Liver (tissue), 9 donors: Measurements from ENCODE around the gene OTOP3. TPM values are rescaled to one million over a fixed set of nuclear protein-coding genes. Genes with fewer than 3 reads are reported as not detected.

ENCODE experiments used
- DNase-seq: peaks from one replicate; pipeline ENCODE4 v3.0.0-alpha.2; 2017; ENCODE audit warnings: low spot score
- H3K27ac ChIP-seq, 2 donors: one replicate each; pipeline ENCODE4 v1.7.0; 2013; ENCODE audit warnings: inconsistent platforms in 2 of 2, low read length in 2 of 2, control low read depth in 1 of 2, low read depth in 1 of 2, mild to moderate bottlenecking in 1 of 2
- H3K27me3 ChIP-seq, 4 donors: one replicate each; pipeline versions ENCODE4 v1.6.1 to v1.7.0; 2013; ENCODE audit warnings: low read length in 3 of 4, inconsistent platforms in 1 of 4, mild to moderate bottlenecking in 1 of 4, moderate library complexity in 1 of 4; ENCODE audit not compliant: control insufficient read depth in 4 of 4, insufficient read depth in 4 of 4
- H3K36me3 ChIP-seq, 4 donors: one replicate each; pipeline versions ENCODE4 v1.6.1 to v1.7.0; 2013; ENCODE audit warnings: low read length in 3 of 4, mild to moderate bottlenecking in 3 of 4, low read depth in 1 of 4, moderate library complexity in 1 of 4; ENCODE audit not compliant: control insufficient read depth in 4 of 4, insufficient read depth in 3 of 4
- H3K4me1 ChIP-seq, 4 donors: one replicate each; pipeline versions ENCODE4 v1.6.1 to v1.7.0; 2013; ENCODE audit warnings: low read length in 3 of 4, mild to moderate bottlenecking in 3 of 4, moderate library complexity in 1 of 4; ENCODE audit not compliant: control insufficient read depth in 4 of 4, insufficient read depth in 4 of 4
- H3K4me3 ChIP-seq, 3 donors: one replicate each; pipeline versions ENCODE4 v1.6.1 to v1.7.0; 2013; ENCODE audit warnings: low read length in 3 of 3, control low read depth in 1 of 3, low read depth in 1 of 3, mild to moderate bottlenecking in 1 of 3
- H3K9ac ChIP-seq, 2 donors: one replicate each; pipeline ENCODE4 v1.7.0; 2013; ENCODE audit warnings: low read length in 2 of 2, mild to moderate bottlenecking in 2 of 2, moderate library complexity in 2 of 2, control low read depth in 1 of 2, low read depth in 1 of 2
- H3K9me3 ChIP-seq, 4 donors: one replicate each; pipeline versions ENCODE4 v1.6.1 to v1.7.0; 2013; ENCODE audit warnings: low read length in 3 of 4; ENCODE audit not compliant: control insufficient read depth in 4 of 4
- EGR1 ChIP-seq, 2 donors: IDR thresholded peaks; 2 replicates each; pipeline ENCODE4 v1.6.1; 2016 to 2018; ENCODE audit warnings: antibody characterized with exemption in 2 of 2, low read depth in 2 of 2
- FOXA1 ChIP-seq: IDR thresholded peaks from 2 replicates; pipeline ENCODE4 v1.6.1; 2016; ENCODE audit warnings: antibody characterized with exemption
- FOXA2 ChIP-seq: IDR thresholded peaks from 2 replicates; pipeline ENCODE4 v1.6.1; 2016; ENCODE audit warnings: antibody characterized with exemption
- GABPA ChIP-seq, 2 donors: IDR thresholded peaks in 1 of 2; conservative IDR thresholded peaks in 1 of 2; 2 replicates each; pipeline ENCODE4 v1.6.1; 2016; ENCODE audit warnings: antibody characterized with exemption in 2 of 2, mild to moderate bottlenecking in 1 of 2, moderate library complexity in 1 of 2
- HNF4A ChIP-seq, 2 donors: conservative IDR thresholded peaks; 2 replicates each; pipeline ENCODE4 v1.6.1; 2016; ENCODE audit warnings: antibody characterized with exemption in 2 of 2, mild to moderate bottlenecking in 2 of 2
- HNF4G ChIP-seq: IDR thresholded peaks from 2 replicates; pipeline ENCODE4 v1.6.1; 2016; ENCODE audit warnings: antibody characterized with exemption
- JUND ChIP-seq, 2 donors: IDR thresholded peaks; 2 replicates each; pipeline ENCODE4 v1.6.1; 2016; ENCODE audit warnings: antibody characterized with exemption in 2 of 2
- NR2F2 ChIP-seq: IDR thresholded peaks from 2 replicates; pipeline ENCODE4 v1.6.1; 2016; ENCODE audit warnings: antibody characterized with exemption
- RAD21 ChIP-seq, 2 donors: IDR thresholded peaks; 2 replicates each; pipeline ENCODE4 v1.6.1; 2016; ENCODE audit warnings: antibody characterized with exemption in 2 of 2, mild to moderate bottlenecking in 2 of 2
- RXRA ChIP-seq, 2 donors: IDR thresholded peaks; 2 replicates each; pipeline ENCODE4 v1.6.1; 2017 to 2018; ENCODE audit warnings: antibody characterized with exemption in 2 of 2, mild to moderate bottlenecking in 1 of 2
- SP1 ChIP-seq: IDR thresholded peaks from 2 replicates; pipeline ENCODE4 v1.6.1; 2018; ENCODE audit warnings: antibody characterized with exemption, mild to moderate bottlenecking
- TAF1 ChIP-seq: conservative IDR thresholded peaks from 2 replicates; pipeline ENCODE4 v1.6.1; 2016; ENCODE audit warnings: antibody characterized with exemption, mild to moderate bottlenecking
- YY1 ChIP-seq: IDR thresholded peaks from 2 replicates; pipeline ENCODE4 v1.6.1; 2016; ENCODE audit warnings: antibody characterized with exemption, mild to moderate bottlenecking
- WGBS: extraction: QIAGEN DNeasy Blood & Tissue Kit; methylation state at CpG from one replicate; pipeline ENCODE4 v1.1.7; 2013; 5-methylcytosine and 5-hydroxymethylcytosine counted together
- polyA plus RNA-seq, 2 donors: library from polyadenylated mRNA; stranded (reverse) in 1 of 2; unstranded in 1 of 2; fragments of 200-250 nt in 1 of 2; fragments of >200 nt in 1 of 2; fragmentation: Nextera tagmentation in 1 of 2; extraction: Ambion mirVana in 1 of 2; gene quantifications; one replicate each; pipeline versions ENCODE4 v1.2.1 to v1.2.3, GENCODE V29; 2013 to 2015
- total RNA-seq, 2 donors: library from RNA; depleted of rRNA; stranded (reverse); fragments of >200 nt; gene quantifications; one replicate each; pipeline ENCODE4 v1.2.3, GENCODE V29; 2014
- TF ChIP-seq, protein P1 (sequence below): IDR thresholded peaks from 2 replicates; pipeline ENCODE4 v1.6.1; 2016; ENCODE audit warnings: antibody characterized with exemption
- TF ChIP-seq, protein P2 (sequence below): fragments of 150-350 bp; IDR thresholded peaks from 2 replicates; pipeline ENCODE4 v1.5.1; 2017; ENCODE audit warnings: improper control_type of control experiment, low read depth, low read length; ENCODE audit not compliant: missing input control
- TF ChIP-seq, protein P3 (sequence below): IDR thresholded peaks from 2 replicates; pipeline ENCODE4 v1.6.1; 2016; ENCODE audit warnings: antibody characterized with exemption
- TF ChIP-seq, protein P4 (sequence below): IDR thresholded peaks from 2 replicates; pipeline ENCODE4 v1.6.1; 2016; ENCODE audit warnings: antibody characterized with exemption
- TF ChIP-seq, protein P5 (sequence below): IDR thresholded peaks from 2 replicates; pipeline ENCODE4 v1.6.1; 2016; ENCODE audit warnings: antibody characterized with exemption, mild to moderate bottlenecking
- donor health status: healthy.
- donor health status: healthy.
- donor health status: healthy.
- donor health status: healthy.
- donor health status: healthy.

Gene OTOP3
- total and polyA plus RNA-seq, 4 donors: not detected

DNA sequence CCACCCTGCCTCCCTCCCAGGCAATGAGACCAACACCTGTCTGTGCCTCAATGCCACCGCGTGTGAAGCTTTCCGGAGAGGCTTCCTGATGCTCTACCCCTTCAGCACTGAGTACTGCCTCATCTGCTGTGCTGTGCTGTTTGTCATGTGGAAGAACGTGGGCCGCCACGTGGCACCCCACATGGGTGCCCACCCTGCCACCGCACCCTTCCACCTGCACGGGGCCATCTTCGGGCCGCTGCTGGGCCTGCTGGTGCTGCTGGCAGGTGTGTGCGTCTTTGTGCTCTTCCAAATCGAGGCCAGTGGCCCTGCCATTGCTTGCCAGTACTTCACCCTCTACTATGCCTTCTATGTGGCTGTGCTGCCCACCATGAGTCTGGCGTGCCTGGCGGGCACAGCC, 10.9 kb downstream of the OTOP3 start:
- Histone ChIP-seq H3K9ac (no peak overlapping the region), H3K27me3 (peaks cover 0 to 2% (median 0%) of the 10 kb centered on the region in 4 donors), H3K27ac (no peak overlapping the region), H3K4me1 (no peaks in the 10 kb centered on the region), H3K9me3 (no peaks in the 10 kb centered on the region), H3K36me3 (no peaks in the 10 kb centered on the region), H3K4me3 (no peak overlapping the region)
- WGBS: 87% methylated on average over 14 of the region's 14 CpGs
- no peak for TF ChIP-seq YY1
- no peak for TF ChIP-seq TAF1
- TF ChIP-seq, protein P1, sequence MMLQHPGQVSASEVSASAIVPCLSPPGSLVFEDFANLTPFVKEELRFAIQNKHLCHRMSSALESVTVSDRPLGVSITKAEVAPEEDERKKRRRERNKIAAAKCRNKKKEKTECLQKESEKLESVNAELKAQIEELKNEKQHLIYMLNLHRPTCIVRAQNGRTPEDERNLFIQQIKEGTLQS: no peak
- TF ChIP-seq NR2F2: no peak
- TF ChIP-seq RXRA (IDR thresholded peaks at IDR 0.05): no peak
- TF ChIP-seq, protein P2, sequence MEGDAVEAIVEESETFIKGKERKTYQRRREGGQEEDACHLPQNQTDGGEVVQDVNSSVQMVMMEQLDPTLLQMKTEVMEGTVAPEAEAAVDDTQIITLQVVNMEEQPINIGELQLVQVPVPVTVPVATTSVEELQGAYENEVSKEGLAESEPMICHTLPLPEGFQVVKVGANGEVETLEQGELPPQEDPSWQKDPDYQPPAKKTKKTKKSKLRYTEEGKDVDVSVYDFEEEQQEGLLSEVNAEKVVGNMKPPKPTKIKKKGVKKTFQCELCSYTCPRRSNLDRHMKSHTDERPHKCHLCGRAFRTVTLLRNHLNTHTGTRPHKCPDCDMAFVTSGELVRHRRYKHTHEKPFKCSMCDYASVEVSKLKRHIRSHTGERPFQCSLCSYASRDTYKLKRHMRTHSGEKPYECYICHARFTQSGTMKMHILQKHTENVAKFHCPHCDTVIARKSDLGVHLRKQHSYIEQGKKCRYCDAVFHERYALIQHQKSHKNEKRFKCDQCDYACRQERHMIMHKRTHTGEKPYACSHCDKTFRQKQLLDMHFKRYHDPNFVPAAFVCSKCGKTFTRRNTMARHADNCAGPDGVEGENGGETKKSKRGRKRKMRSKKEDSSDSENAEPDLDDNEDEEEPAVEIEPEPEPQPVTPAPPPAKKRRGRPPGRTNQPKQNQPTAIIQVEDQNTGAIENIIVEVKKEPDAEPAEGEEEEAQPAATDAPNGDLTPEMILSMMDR: no peak
- no peak for TF ChIP-seq SP1
- TF ChIP-seq JUND (IDR thresholded peaks at IDR 0.05): no peak
- TF ChIP-seq FOXA2: no peak
- no peak for TF ChIP-seq HNF4G
- TF ChIP-seq HNF4A (conservative IDR thresholded peaks at IDR 0.05): no peak
- no peak for TF ChIP-seq GABPA (IDR thresholded peaks at IDR 0.05 in 1 of 2, conservative IDR thresholded peaks at IDR 0.05 in 1 of 2)
- no peak for TF ChIP-seq FOXA1
- TF ChIP-seq, protein P3, sequence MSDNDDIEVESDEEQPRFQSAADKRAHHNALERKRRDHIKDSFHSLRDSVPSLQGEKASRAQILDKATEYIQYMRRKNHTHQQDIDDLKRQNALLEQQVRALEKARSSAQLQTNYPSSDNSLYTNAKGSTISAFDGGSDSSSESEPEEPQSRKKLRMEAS: no peak
- no peak for TF ChIP-seq EGR1 (IDR thresholded peaks at IDR 0.05; ENCODE audit: low read depth in 2 of 2)
- TF ChIP-seq RAD21 (IDR thresholded peaks at IDR 0.05): no peak
- TF ChIP-seq, protein P4, sequence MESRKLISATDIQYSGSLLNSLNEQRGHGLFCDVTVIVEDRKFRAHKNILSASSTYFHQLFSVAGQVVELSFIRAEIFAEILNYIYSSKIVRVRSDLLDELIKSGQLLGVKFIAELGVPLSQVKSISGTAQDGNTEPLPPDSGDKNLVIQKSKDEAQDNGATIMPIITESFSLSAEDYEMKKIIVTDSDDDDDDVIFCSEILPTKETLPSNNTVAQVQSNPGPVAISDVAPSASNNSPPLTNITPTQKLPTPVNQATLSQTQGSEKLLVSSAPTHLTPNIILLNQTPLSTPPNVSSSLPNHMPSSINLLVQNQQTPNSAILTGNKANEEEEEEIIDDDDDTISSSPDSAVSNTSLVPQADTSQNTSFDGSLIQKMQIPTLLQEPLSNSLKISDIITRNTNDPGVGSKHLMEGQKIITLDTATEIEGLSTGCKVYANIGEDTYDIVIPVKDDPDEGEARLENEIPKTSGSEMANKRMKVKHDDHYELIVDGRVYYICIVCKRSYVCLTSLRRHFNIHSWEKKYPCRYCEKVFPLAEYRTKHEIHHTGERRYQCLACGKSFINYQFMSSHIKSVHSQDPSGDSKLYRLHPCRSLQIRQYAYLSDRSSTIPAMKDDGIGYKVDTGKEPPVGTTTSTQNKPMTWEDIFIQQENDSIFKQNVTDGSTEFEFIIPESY: no peak
- TF ChIP-seq, protein P5, sequence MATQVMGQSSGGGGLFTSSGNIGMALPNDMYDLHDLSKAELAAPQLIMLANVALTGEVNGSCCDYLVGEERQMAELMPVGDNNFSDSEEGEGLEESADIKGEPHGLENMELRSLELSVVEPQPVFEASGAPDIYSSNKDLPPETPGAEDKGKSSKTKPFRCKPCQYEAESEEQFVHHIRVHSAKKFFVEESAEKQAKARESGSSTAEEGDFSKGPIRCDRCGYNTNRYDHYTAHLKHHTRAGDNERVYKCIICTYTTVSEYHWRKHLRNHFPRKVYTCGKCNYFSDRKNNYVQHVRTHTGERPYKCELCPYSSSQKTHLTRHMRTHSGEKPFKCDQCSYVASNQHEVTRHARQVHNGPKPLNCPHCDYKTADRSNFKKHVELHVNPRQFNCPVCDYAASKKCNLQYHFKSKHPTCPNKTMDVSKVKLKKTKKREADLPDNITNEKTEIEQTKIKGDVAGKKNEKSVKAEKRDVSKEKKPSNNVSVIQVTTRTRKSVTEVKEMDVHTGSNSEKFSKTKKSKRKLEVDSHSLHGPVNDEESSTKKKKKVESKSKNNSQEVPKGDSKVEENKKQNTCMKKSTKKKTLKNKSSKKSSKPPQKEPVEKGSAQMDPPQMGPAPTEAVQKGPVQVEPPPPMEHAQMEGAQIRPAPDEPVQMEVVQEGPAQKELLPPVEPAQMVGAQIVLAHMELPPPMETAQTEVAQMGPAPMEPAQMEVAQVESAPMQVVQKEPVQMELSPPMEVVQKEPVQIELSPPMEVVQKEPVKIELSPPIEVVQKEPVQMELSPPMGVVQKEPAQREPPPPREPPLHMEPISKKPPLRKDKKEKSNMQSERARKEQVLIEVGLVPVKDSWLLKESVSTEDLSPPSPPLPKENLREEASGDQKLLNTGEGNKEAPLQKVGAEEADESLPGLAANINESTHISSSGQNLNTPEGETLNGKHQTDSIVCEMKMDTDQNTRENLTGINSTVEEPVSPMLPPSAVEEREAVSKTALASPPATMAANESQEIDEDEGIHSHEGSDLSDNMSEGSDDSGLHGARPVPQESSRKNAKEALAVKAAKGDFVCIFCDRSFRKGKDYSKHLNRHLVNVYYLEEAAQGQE: no peak
- DNase-seq: no peak
